ENCODE results near the gene TLR10. TPM values are rescaled to one million over a fixed set of nuclear protein-coding genes. Genes with fewer than 3 reads are reported as not detected.
"Not testable (repeated sequence)": the region's sequence is repeated elsewhere in the genome, so short reads cannot be mapped to it uniquely, and the experiment has no call there.

The TLR10 gene
- total and polyA plus RNA-seq, 9 donors, result 0.18 to 0.74 (median 0.38) TPM

- no peaks in the 10 kb centered on the region for H3K9me3 ChIP-seq (replicated peaks; ENCODE audit: control insufficient read depth, low read depth, low read length)
- H3K4me3 ChIP-seq (ENCODE audit: low read length), result no peak overlapping the region
- peak; percentile 58 for DNase-seq
- H3K36me3 ChIP-seq (ENCODE audit: control insufficient read depth, insufficient read depth, low read length), result no peaks in the 10 kb centered on the region
- no peaks in the 10 kb centered on the region for H3K4me1 ChIP-seq (ENCODE audit: control insufficient read depth, insufficient read depth, low read length)
- no peaks in the 10 kb centered on the region for H3K27me3 ChIP-seq (ENCODE audit: control insufficient read depth, insufficient read depth, low read length)
- peak overlapping the region; percentile 33 for H3K27ac ChIP-seq (ENCODE audit: low read length)
- WGBS (ENCODE audit: insufficient coverage), result 93% methylated on average over 2 of the region's 3 CpGs
Measured at GRCh38 chr4:38815885-38816782, 33.3 kb upstream of the TLR10 start.

- no peaks in the 10 kb centered on the region for H3K36me3 ChIP-seq (ENCODE audit: control insufficient read depth, insufficient read depth, low read length)
- no peaks in the 10 kb centered on the region for H3K27me3 ChIP-seq (ENCODE audit: control insufficient read depth, insufficient read depth, low read length)
- WGBS (ENCODE audit: insufficient coverage), result no CpG with 5 or more reads among the region's 3 CpGs
- no peaks in the 10 kb centered on the region for H3K9me3 ChIP-seq (replicated peaks; ENCODE audit: control insufficient read depth, low read depth, low read length)
- no peak for DNase-seq
- no peaks in the 10 kb centered on the region for H3K4me1 ChIP-seq (ENCODE audit: control insufficient read depth, insufficient read depth, low read length)
- H3K4me3 ChIP-seq (ENCODE audit: low read length), result no peak overlapping the region
- no peak overlapping the region for H3K27ac ChIP-seq (ENCODE audit: low read length)
Measured at GRCh38 chr4:38814386-38814785, 31.6 kb upstream of the TLR10 start.

- no peak for DNase-seq
- H3K36me3 ChIP-seq (ENCODE audit: control insufficient read depth, insufficient read depth, low read length), result no peaks in the 10 kb centered on the region
- no peaks in the 10 kb centered on the region for H3K9me3 ChIP-seq (replicated peaks; ENCODE audit: control insufficient read depth, low read depth, low read length)
- H3K4me3 ChIP-seq (ENCODE audit: low read length), result no peak overlapping the region
- no peaks in the 10 kb centered on the region for H3K27me3 ChIP-seq (ENCODE audit: control insufficient read depth, insufficient read depth, low read length)
- WGBS (ENCODE audit: insufficient coverage), result no CpG with 5 or more reads among the region's 6 CpGs
- H3K4me1 ChIP-seq (ENCODE audit: control insufficient read depth, insufficient read depth, low read length), result no peaks in the 10 kb centered on the region
- H3K27ac ChIP-seq (ENCODE audit: low read length), result no peak overlapping the region
Measured at GRCh38 chr4:38811297-38811696, 28.5 kb upstream of the TLR10 start.

- not testable (repeated sequence) for H3K27ac ChIP-seq (ENCODE audit: low read length); H3K27me3 ChIP-seq (ENCODE audit: control insufficient read depth, insufficient read depth, low read length); H3K4me3 ChIP-seq (ENCODE audit: low read length); H3K4me1 ChIP-seq (ENCODE audit: control insufficient read depth, insufficient read depth, low read length); H3K9me3 ChIP-seq (replicated peaks; ENCODE audit: control insufficient read depth, low read depth, low read length); DNase-seq; H3K36me3 ChIP-seq (ENCODE audit: control insufficient read depth, insufficient read depth, low read length)
- WGBS (ENCODE audit: insufficient coverage), result 99% methylated on average over 13 of the region's 29 CpGs
Measured at GRCh38 chr4:38807462-38807861, 24.7 kb upstream of the TLR10 start.

GRCh38 chr4:38806251-38806650 lies 23.5 kb upstream of the TLR10 start:
- not testable (repeated sequence) for H3K4me3 ChIP-seq (ENCODE audit: low read length); H3K36me3 ChIP-seq (ENCODE audit: control insufficient read depth, insufficient read depth, low read length); H3K4me1 ChIP-seq (ENCODE audit: control insufficient read depth, insufficient read depth, low read length); H3K9me3 ChIP-seq (replicated peaks; ENCODE audit: control insufficient read depth, low read depth, low read length); DNase-seq; H3K27me3 ChIP-seq (ENCODE audit: control insufficient read depth, insufficient read depth, low read length)
- WGBS (ENCODE audit: insufficient coverage), result 95% methylated on average over 4 of the region's 9 CpGs
- H3K27ac ChIP-seq (ENCODE audit: low read length), result peak overlapping the region; percentile 60

GRCh38 chr4:38805530-38806145 lies 22.8 kb upstream of the TLR10 start:
- H3K27me3 ChIP-seq (ENCODE audit: control insufficient read depth, insufficient read depth, low read length), result no peaks in the 10 kb centered on the region
- WGBS (ENCODE audit: insufficient coverage), result no CpG with 5 or more reads among the region's 5 CpGs
- no peaks in the 10 kb centered on the region for H3K9me3 ChIP-seq (replicated peaks; ENCODE audit: control insufficient read depth, low read depth, low read length)
- no peaks in the 10 kb centered on the region for H3K36me3 ChIP-seq (ENCODE audit: control insufficient read depth, insufficient read depth, low read length)
- H3K4me3 ChIP-seq (ENCODE audit: low read length), result no peak overlapping the region
- H3K27ac ChIP-seq (ENCODE audit: low read length), result peak overlapping the region; percentile 60
- peak; percentile 72 for DNase-seq
- peaks cover 4% of the 10 kb centered on the region for H3K4me1 ChIP-seq (ENCODE audit: control insufficient read depth, insufficient read depth, low read length)

GRCh38 chr4:38804654-38805295 lies 22.0 kb upstream of the TLR10 start, which contains the start of gene TLR1:
TLR1 (minus strand) TSS chr4:38804791; CDS start chr4:38798831, 5,960 bp downstream.
- WGBS (ENCODE audit: insufficient coverage), result no CpG with 5 or more reads among the region's 7 CpGs
- H3K4me3 ChIP-seq (ENCODE audit: low read length), result peak within 1 kb of the TSS; percentile 11
- no peaks in the 10 kb centered on the region for H3K27me3 ChIP-seq (ENCODE audit: control insufficient read depth, insufficient read depth, low read length)
- H3K9me3 ChIP-seq (replicated peaks; ENCODE audit: control insufficient read depth, low read depth, low read length), result no peaks in the 10 kb centered on the region
- peak within 1 kb of the TSS; percentile 77 for H3K27ac ChIP-seq (ENCODE audit: low read length)
- H3K4me1 ChIP-seq (ENCODE audit: control insufficient read depth, insufficient read depth, low read length), result peaks cover 4% of the 10 kb centered on the region
- H3K36me3 ChIP-seq (ENCODE audit: control insufficient read depth, insufficient read depth, low read length), result no peaks in the 10 kb centered on the region
- peak; percentile 85 for DNase-seq

GRCh38 chr4:38803833-38804653 lies 21.3 kb upstream of the TLR10 start:
- peak; percentile 66 for DNase-seq

GRCh38 chr4:38802561-38803355 lies 20.0 kb upstream of the TLR10 start:
- no peaks in the 10 kb centered on the region for H3K27me3 ChIP-seq (ENCODE audit: control insufficient read depth, insufficient read depth, low read length)
- WGBS (ENCODE audit: insufficient coverage), result 86% methylated on average over 9 of the region's 15 CpGs
- DNase-seq, result no peak
- H3K27ac ChIP-seq (ENCODE audit: low read length), result no peak overlapping the region
- H3K9me3 ChIP-seq (replicated peaks; ENCODE audit: control insufficient read depth, low read depth, low read length), result no peaks in the 10 kb centered on the region
- peak overlapping the region; percentile 11 for H3K4me3 ChIP-seq (ENCODE audit: low read length)
- H3K36me3 ChIP-seq (ENCODE audit: control insufficient read depth, insufficient read depth, low read length), result no peaks in the 10 kb centered on the region
- H3K4me1 ChIP-seq (ENCODE audit: control insufficient read depth, insufficient read depth, low read length), result peaks cover 4% of the 10 kb centered on the region

More at GRCh38 chr4:38803833-38804653, 21.3 kb upstream of the TLR10 start:
- peak overlapping the region; percentile 11 for H3K4me3 ChIP-seq (ENCODE audit: low read length)
- no peaks in the 10 kb centered on the region for H3K9me3 ChIP-seq (replicated peaks; ENCODE audit: control insufficient read depth, low read depth, low read length)
- no peaks in the 10 kb centered on the region for H3K27me3 ChIP-seq (ENCODE audit: control insufficient read depth, insufficient read depth, low read length)
- peak overlapping the region; percentile 77 for H3K27ac ChIP-seq (ENCODE audit: low read length)
- no peaks in the 10 kb centered on the region for H3K36me3 ChIP-seq (ENCODE audit: control insufficient read depth, insufficient read depth, low read length)
- H3K4me1 ChIP-seq (ENCODE audit: control insufficient read depth, insufficient read depth, low read length), result peaks cover 4% of the 10 kb centered on the region
- WGBS (ENCODE audit: insufficient coverage), result no CpG with 5 or more reads among the region's 6 CpGs
